Natural killer cell treated with Interleukin-12 subunit alpha and Interleukin-12 subunit beta and Interleukin-15 and Interleukin-18, amount 100 ng/mL, for 72 hours (primary cell): ENCODE data around the gene HOXD4. TPM values are rescaled to one million over a fixed set of nuclear protein-coding genes. Genes with fewer than 3 reads are reported as not detected.

ENCODE experiments used
- ATAC-seq, 2 donors: fragments of 150-1000 bp; cut with Tn5 transposase in 1 of 2; sonication (Bioruptor Pico), chemical (Tn5 transposase) in 1 of 2; 2 replicates each; pipeline ENCODE4 v1.10.0; 2021
- DNase-seq: peaks from one replicate; pipeline ENCODE4 v3.0.0; 2022; ENCODE audit warnings: low spot score
- H3K27ac Mint-ChIP-seq, 2 donors: 1 replicate in 1 of 2; 2 replicates in 1 of 2; pipeline ENCODE4 v1.8.0; 2022; ENCODE audit warnings: mixed read lengths in 2 of 2, mild to moderate bottlenecking in 1 of 2, moderate library complexity in 1 of 2
- H3K27me3 Mint-ChIP-seq, 2 donors: 1 replicate in 1 of 2; 2 replicates in 1 of 2; pipeline ENCODE4 v1.8.0; 2022; ENCODE audit warnings: mixed read lengths in 2 of 2
- H3K36me3 Mint-ChIP-seq: one replicate; pipeline ENCODE4 v1.8.0; 2022; ENCODE audit warnings: mixed read lengths
- H3K4me1 Mint-ChIP-seq, 2 donors: 1 replicate in 1 of 2; 2 replicates in 1 of 2; pipeline ENCODE4 v1.8.0; 2022; ENCODE audit warnings: low read depth in 2 of 2, mixed read lengths in 2 of 2, mild to moderate bottlenecking in 1 of 2
- H3K4me3 Mint-ChIP-seq: one replicate; pipeline ENCODE4 v1.8.0; 2022; ENCODE audit warnings: mixed read lengths
- H3K9me3 Mint-ChIP-seq: 2 replicates; pipeline ENCODE4 v1.8.0; 2022; ENCODE audit warnings: mixed read lengths
- total RNA-seq, 2 donors: library from RNA; stranded (reverse); gene quantifications; one replicate each; pipeline ENCODE4 v1.2.3, GENCODE V29; 2022

Gene HOXD4
- total RNA-seq, 2 donors from 2014 or later: not detected

GRCh38 chr2:176136374-176137251 lies 14.7 kb upstream of the HOXD4 start:
- no peak for ATAC-seq
- peaks cover 34% of the 10 kb centered on the region in 2 donors for H3K4me1 Mint-ChIP-seq
- no peak overlapping the region for H3K4me3 Mint-ChIP-seq

DNA sequence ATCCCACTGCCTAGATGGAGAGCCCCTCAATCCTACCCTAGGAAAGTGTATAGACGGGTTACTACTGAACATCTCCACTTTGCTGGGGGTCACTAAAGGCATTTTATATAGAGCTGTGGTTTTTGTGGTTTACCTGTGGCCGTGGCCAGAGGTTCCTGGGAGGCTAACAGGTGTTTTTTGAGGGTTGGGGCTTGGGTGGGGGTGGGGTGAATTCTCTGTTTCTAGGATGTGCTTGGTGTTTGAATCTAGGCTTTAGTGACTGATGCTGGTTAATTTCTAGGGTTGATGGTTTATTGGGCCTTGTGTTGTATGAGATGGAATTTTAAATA lies 14.1 kb upstream of the HOXD4 start:
- H3K36me3 Mint-ChIP-seq: peaks cover 35% of the 10 kb centered on the region

More at GRCh38 chr2:176136374-176137251, 14.7 kb upstream of the HOXD4 start:
- Mint-ChIP-seq H3K27me3 (peaks cover 64 to 87% of the 10 kb centered on the region in 2 donors), H3K27ac (no peak overlapping the region), H3K9me3 (peaks cover 4% of the 10 kb centered on the region), H3K36me3 (peaks cover 35% of the 10 kb centered on the region)
- DNase-seq: no peak

GRCh38 chr2:176137906-176138305 lies 13.4 kb upstream of the HOXD4 start:
- H3K27ac Mint-ChIP-seq: no peak overlapping the region
- H3K36me3 Mint-ChIP-seq: peaks cover 31% of the 10 kb centered on the region
- H3K4me3 Mint-ChIP-seq: no peak overlapping the region
- H3K4me1 Mint-ChIP-seq: peaks cover 26 to 27% of the 10 kb centered on the region in 2 donors
- DNase-seq (no peak), ATAC-seq (no peak)
- peaks cover 4% of the 10 kb centered on the region for H3K9me3 Mint-ChIP-seq
- peaks cover 60 to 80% of the 10 kb centered on the region in 2 donors for H3K27me3 Mint-ChIP-seq

More for the DNA sequence above, 14.1 kb upstream of the HOXD4 start:
- Mint-ChIP-seq H3K27ac (no peak overlapping the region), H3K4me1 (peaks cover 31% of the 10 kb centered on the region in 2 donors), H3K27me3 (peaks cover 64 to 83% of the 10 kb centered on the region in 2 donors), H3K9me3 (peaks cover 4% of the 10 kb centered on the region), H3K4me3 (no peak overlapping the region)
- ATAC-seq (no peak), DNase-seq (no peak)

GRCh38 chr2:176138526-176138922 lies 12.8 kb upstream of the HOXD4 start:
- Mint-ChIP-seq H3K27me3 (peaks cover 64 to 80% of the 10 kb centered on the region in 2 donors), H3K36me3 (peaks cover 31% of the 10 kb centered on the region), H3K9me3 (peaks cover 4% of the 10 kb centered on the region), H3K4me1 (peaks cover 25 to 27% of the 10 kb centered on the region in 2 donors), H3K4me3 (peak overlapping the region; percentile 60), H3K27ac (no peak overlapping the region)
- DNase-seq (no peak), ATAC-seq (no peak)

GRCh38 chr2:176138923-176139660 lies 12.3 kb upstream of the HOXD4 start:
- Mint-ChIP-seq H3K4me3 (peak overlapping the region; percentile 60), H3K27me3 (peaks cover 64 to 80% of the 10 kb centered on the region in 2 donors), H3K36me3 (peaks cover 28% of the 10 kb centered on the region), H3K27ac (no peak overlapping the region), H3K9me3 (peaks cover 4% of the 10 kb centered on the region), H3K4me1 (peaks cover 25 to 27% of the 10 kb centered on the region in 2 donors)
- DNase-seq (no peak), ATAC-seq (no peak)

DNA sequence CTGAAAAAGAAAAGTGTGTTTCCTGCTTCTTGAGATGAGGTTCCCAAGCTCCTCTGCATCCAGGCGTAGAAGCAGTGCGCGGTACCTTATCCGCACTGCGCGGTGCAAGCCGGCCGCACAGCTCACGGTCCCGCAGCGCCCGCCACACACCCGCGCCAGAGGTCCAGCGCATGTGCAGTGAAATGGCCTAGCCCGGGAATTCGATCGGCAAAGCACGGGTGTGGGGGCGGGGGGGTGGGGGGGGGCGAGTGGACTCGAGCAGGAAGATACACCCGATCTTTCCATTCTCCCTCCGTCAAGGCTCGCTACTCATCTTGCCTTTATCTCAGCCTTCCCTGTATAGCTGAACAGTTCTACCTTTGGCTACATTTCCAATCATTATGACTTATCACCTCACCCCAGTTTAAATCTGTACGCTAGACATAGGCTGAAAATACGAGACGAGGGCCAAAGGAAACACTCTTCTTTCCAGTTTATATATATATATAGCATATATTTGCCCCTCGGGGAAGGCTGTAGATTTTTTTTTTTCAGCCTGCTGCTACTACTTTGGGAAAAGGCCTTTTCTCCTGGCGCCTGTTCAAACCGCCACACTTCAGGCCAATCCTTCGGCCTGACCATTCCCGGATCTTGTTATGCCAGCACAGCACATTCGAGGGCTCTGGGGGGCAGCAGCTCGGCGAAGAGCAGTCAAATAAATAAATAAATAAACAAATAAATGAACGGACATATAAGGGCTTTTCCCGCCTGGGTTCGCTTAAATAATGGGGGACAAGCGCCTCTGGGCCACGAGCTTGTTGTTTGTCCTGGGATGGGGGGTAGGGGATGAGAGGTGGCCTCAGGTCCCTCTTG lies 11.5 kb upstream of the HOXD4 start:
- Mint-ChIP-seq H3K27me3 (peaks cover 62 to 80% of the 10 kb centered on the region in 2 donors), H3K9me3 (peaks cover 4% of the 10 kb centered on the region), H3K27ac (no peak overlapping the region), H3K4me3 (no peak overlapping the region), H3K36me3 (peaks cover 25% of the 10 kb centered on the region), H3K4me1 (peaks cover 25 to 27% of the 10 kb centered on the region in 2 donors)
- DNase-seq: no peak
- ATAC-seq: no peak

DNA sequence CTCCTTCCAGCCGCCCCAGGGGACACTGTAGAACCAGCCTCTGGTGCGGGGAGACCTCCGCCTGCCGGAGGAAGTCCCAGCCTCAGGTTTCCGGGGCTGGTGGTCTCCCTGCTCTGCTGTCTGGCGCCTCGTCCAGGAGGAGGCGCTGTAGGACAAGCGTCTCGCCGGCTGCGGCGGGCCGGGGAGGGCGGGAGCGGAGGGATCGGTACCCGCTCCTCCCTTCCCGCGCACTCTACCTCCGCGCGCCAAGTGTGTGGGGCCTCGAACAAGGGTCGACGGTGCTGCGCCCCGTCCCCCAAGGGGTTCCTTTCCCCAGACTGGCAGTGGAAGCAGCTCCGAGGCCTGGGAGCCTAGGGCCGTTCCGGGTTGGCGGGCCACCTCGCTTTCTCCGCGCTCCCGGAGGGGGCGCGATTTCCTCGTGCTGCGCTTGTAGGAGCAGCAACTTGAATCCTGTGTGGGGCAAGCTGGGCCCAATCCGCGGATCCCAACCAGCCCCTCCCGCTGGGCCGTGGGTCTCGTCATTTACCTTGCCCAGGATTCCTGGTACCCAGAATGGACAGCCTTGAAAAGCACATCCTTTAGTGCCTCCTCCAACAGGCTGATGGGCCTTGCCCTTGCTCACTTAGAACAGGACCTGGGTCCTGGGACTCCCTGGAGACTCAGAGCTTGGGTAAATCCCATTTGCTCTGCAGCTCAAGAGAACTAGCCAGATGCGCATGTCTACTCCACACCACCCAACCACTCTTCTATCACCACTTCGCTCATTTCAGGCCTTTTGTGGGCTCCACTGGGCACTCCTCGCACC lies 10.6 kb upstream of the HOXD4 start:
- Mint-ChIP-seq H3K27me3 (peaks cover 59 to 79% of the 10 kb centered on the region in 2 donors), H3K36me3 (peaks cover 19% of the 10 kb centered on the region), H3K4me1 (peaks cover 20 to 21% of the 10 kb centered on the region in 2 donors), H3K27ac (no peak overlapping the region), H3K9me3 (peaks cover 4% of the 10 kb centered on the region), H3K4me3 (peak overlapping the region; percentile 34)
- no peak for DNase-seq
- peak; percentile 81 to 84 for ATAC-seq

DNA sequence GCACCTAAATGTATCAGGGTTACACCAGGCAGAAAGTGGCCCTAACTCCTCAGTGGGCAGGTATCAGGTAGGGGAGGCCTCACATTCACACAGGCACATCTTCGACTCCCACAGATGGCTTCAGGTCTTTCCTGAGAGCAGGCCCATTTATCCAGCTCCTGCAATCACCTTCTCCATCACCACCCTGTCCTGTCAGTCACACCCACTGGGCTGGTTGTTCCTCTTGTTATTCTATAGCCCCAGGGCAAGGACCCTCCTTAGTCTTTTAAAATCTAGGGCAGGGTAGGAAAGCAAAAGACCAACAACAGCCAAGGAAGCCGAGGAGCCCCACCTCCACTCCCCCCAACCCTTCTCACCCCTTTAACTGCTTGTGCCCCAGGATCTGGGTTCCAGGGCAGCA lies 9.1 kb upstream of the HOXD4 start:
- Mint-ChIP-seq H3K27ac (no peak overlapping the region), H3K9me3 (peaks cover 4% of the 10 kb centered on the region), H3K36me3 (peaks cover 18% of the 10 kb centered on the region), H3K4me1 (peaks cover 17 to 19% of the 10 kb centered on the region in 2 donors), H3K27me3 (peaks cover 61 to 85% of the 10 kb centered on the region in 2 donors), H3K4me3 (no peak overlapping the region)
- no peak for DNase-seq
- no peak for ATAC-seq

DNA sequence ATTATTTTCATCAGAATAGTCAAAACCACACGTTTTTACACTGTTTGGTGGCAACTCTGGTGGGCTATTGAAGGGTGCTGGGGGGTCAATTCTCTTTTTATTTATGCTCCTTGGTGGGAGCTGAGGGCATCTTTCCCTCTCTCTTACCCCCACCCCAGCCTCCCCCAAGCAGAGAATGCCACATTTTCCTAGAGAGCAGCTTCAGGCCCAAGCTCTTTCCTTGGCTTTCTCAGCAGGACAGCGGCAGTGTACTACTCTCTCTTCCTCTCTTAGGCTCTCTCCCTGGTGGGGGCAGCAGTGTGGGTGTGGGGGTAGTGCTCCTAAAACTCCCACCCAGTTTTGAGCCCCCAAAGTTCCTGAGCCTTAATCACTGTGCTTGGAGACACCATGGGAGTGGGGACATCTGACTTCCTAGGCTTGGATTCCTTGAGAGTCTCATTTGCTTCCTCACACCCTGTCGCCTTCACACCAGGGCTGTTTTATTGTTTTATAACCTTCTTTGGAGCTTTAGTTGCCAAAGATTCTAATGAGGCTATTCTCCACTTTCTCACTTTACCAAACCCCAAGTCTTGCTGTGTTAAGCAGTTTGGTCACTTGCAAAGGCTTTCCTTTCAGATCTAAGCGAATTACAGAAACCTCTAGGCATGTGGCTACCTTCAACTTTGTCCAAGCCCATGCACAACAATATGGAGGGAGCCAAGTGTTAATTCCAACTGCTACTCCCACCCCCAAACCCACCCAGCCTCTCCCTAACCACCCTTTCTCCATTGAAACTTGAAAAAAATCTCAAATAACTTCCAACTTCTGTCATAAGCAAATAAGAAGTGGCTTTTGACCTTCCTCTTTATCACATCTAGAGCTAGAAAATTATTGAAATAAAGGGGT lies 6.0 kb upstream of the HOXD4 start:
- no peaks in the 10 kb centered on the region for H3K36me3 Mint-ChIP-seq
- H3K27me3 Mint-ChIP-seq: peaks cover 56 to 83% of the 10 kb centered on the region in 2 donors
- H3K4me1 Mint-ChIP-seq: peaks cover 6 to 7% of the 10 kb centered on the region in 2 donors
- DNase-seq (no peak), ATAC-seq (no peak)
- H3K9me3 Mint-ChIP-seq: no peaks in the 10 kb centered on the region
- H3K27ac Mint-ChIP-seq: no peak overlapping the region
- H3K4me3 Mint-ChIP-seq: no peak overlapping the region

DNA sequence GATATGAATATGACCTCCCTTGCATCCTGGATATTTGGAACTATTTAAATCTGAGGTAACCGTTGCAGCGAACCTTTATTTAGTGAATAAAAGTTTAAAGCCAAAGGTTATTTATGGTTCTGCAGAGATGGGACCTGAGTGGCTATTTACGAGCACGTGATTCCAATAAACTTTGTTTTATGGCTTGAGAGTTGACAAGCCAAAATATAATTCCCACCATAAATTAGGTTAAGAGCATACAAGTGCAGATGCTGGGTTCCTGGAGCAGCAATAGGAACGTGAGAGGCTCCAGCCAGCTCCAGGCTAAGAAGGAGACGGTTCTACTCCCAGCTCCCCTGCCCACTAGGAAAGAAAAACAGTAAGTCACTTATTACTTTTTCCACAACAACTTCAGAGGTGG lies 5.2 kb upstream of the HOXD4 start:
- no peak for ATAC-seq
- DNase-seq: no peak
- no peak overlapping the region for H3K27ac Mint-ChIP-seq
- H3K36me3 Mint-ChIP-seq: no peaks in the 10 kb centered on the region
- H3K4me1 Mint-ChIP-seq: peaks cover 4 to 5% of the 10 kb centered on the region in 2 donors
- peaks cover 59 to 85% of the 10 kb centered on the region in 2 donors for H3K27me3 Mint-ChIP-seq
- no peaks in the 10 kb centered on the region for H3K9me3 Mint-ChIP-seq
- H3K4me3 Mint-ChIP-seq: no peak overlapping the region

GRCh38 chr2:176146645-176147044 lies 4.7 kb upstream of the HOXD4 start:
- Mint-ChIP-seq H3K9me3 (no peaks in the 10 kb centered on the region), H3K27me3 (peaks cover 57 to 80% of the 10 kb centered on the region in 2 donors), H3K4me1 (no peaks in the 10 kb centered on the region), H3K4me3 (no peak overlapping the region), H3K36me3 (no peaks in the 10 kb centered on the region), H3K27ac (no peak overlapping the region)
- no peak for DNase-seq
- ATAC-seq: no peak

DNA sequence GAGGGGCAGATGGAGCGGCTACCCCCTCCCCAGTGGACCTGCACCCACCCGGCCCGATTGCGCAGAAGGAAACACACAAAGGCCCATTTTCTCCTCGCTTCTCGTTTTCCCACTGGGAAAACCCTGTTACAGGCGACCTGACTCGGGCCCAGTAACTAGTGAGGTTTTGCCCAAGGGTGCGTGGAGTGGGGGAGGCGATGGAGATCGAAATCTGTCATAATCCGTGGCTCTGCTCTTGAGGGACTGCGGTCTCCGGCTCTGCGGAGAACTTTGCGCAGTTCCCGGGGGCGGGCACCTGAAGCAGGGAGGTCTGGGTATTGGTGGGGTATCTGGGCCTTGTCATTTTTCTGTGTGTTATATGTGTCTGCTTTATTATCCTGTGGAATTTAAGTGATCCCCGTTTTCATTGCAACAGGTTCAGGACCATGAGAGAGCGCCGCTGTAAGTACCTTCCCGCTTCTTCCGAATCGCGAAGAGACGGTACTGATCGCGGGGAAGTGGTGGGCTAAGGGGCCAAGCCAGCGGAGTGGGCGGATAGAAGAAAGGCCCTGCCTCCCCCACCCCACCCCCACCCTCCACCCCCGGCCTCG lies 4.0 kb upstream of the HOXD4 start:
- Mint-ChIP-seq H3K9me3 (no peaks in the 10 kb centered on the region), H3K27me3 (peaks cover 56 to 78% of the 10 kb centered on the region in 2 donors), H3K4me1 (no peaks in the 10 kb centered on the region), H3K4me3 (no peak overlapping the region), H3K36me3 (no peaks in the 10 kb centered on the region), H3K27ac (no peak overlapping the region)
- no peak for ATAC-seq
- DNase-seq: no peak
